ENCODE results near the gene DCAF10.
"Not testable (repeated sequence)": the region's sequence is repeated elsewhere in the genome, so short reads cannot be mapped to it uniquely, and the experiment has no call there.

DCAF10 gene

GRCh38 chr9:37800631-37801286 is at the start of gene DCAF10:
DCAF10 (plus strand) TSS chr9:37800797; CDS start chr9:37800867, 70 bp downstream.
- ATAC-seq, result peak; percentile 87
- peak; percentile 94 for DNase-seq

GRCh38 chr9:37751186-37751585 is 49.4 kb upstream of the DCAF10 start:
- DNase-seq (no peak), ATAC-seq (no peak)

GRCh38 chr9:37751704-37752103 is 48.9 kb upstream of the DCAF10 start:
- not testable (repeated sequence) for DNase-seq, ATAC-seq

- DNase-seq, ATAC-seq: not testable (repeated sequence)
Observed at GRCh38 chr9:37752112-37752511, 48.5 kb upstream of the DCAF10 start.

- ATAC-seq, result no peak
- peak; percentile 20 for DNase-seq
Observed at GRCh38 chr9:37752642-37753488, 47.7 kb upstream of the DCAF10 start.

GRCh38 chr9:37753489-37754190 is 47.0 kb upstream of the DCAF10 start, which contains the start of gene TRMT10B:
TRMT10B (plus strand) TSS chr9:37753805; CDS start chr9:37761932, 8,127 bp downstream.
- ATAC-seq (peak; percentile 88), DNase-seq (peak; percentile 76)

GRCh38 chr9:37758747-37759146 is 41.9 kb upstream of the DCAF10 start:
- ATAC-seq, result no peak
- no peak for DNase-seq

GRCh38 chr9:37760416-37761161 is 40.0 kb upstream of the DCAF10 start:
- no peak for ATAC-seq
- DNase-seq, result no peak

GRCh38 chr9:37761511-37761910 is 39.1 kb upstream of the DCAF10 start:
- no peak for DNase-seq

GRCh38 chr9:37765263-37765662 is 35.3 kb upstream of the DCAF10 start:
- DNase-seq, ATAC-seq: not testable (repeated sequence)

More at GRCh38 chr9:37761511-37761910, 39.1 kb upstream of the DCAF10 start:
- no peak for ATAC-seq

- no peak for DNase-seq
- no peak for ATAC-seq
Observed at GRCh38 chr9:37769306-37769705, 31.3 kb upstream of the DCAF10 start.

GRCh38 chr9:37769995-37770394 is 30.6 kb upstream of the DCAF10 start:
- ATAC-seq, result no peak

GRCh38 chr9:37775216-37775919 is 25.2 kb upstream of the DCAF10 start:
- no peak for DNase-seq
- no peak for ATAC-seq

More at GRCh38 chr9:37769995-37770394, 30.6 kb upstream of the DCAF10 start:
- no peak for DNase-seq

GRCh38 chr9:37776328-37776727 is 24.3 kb upstream of the DCAF10 start:
- ATAC-seq (no peak), DNase-seq (no peak)

- ATAC-seq (no peak), DNase-seq (no peak)
Observed at GRCh38 chr9:37778534-37778933, 22.1 kb upstream of the DCAF10 start.

- ATAC-seq, result no peak
- DNase-seq, result no peak
Observed at GRCh38 chr9:37784291-37784615, 16.3 kb upstream of the DCAF10 start.

- peak; percentile 93 for ATAC-seq
- DNase-seq, result peak; percentile 90
Observed at GRCh38 chr9:37784616-37785483, 15.7 kb upstream of the DCAF10 start, which contains the start of gene EXOSC3. EXOSC3 (minus strand) TSS chr9:37785064; CDS start chr9:37785044, 20 bp downstream.

GRCh38 chr9:37787059-37787458 is 13.5 kb upstream of the DCAF10 start:
- DNase-seq (no peak), ATAC-seq (no peak)

- ATAC-seq (no peak), DNase-seq (no peak)
Observed at GRCh38 chr9:37788332-37788731, 12.3 kb upstream of the DCAF10 start.

- no peak for ATAC-seq
- DNase-seq, result no peak
Observed at GRCh38 chr9:37790096-37790495, 10.5 kb upstream of the DCAF10 start.
